H9 (cell line): Measurements from ENCODE around the gene ZNF784. TPM values are rescaled to one million over a fixed set of nuclear protein-coding genes. Genes with fewer than 3 reads are reported as not detected.
A peak's percentile ranks its signal among the peaks of the same experiment; 100 is the strongest.

ENCODE experiments used
- DNase-seq: peaks from one replicate; pipeline ENCODE4 v3.0.0-alpha.2; 2017
- H2AFZ ChIP-seq: one replicate; pipeline ENCODE4 v1.6.1; 2013; ENCODE audit warnings: mild to moderate bottlenecking, low read length, control low read depth, moderate library complexity
- H2AK5ac ChIP-seq: 2 replicates; pipeline ENCODE4 v1.6.1; 2013; ENCODE audit warnings: low read length, control low read depth, mixed read lengths; ENCODE audit not compliant: insufficient read length
- H2BK120ac ChIP-seq: one replicate; pipeline ENCODE4 v1.6.1; 2013; ENCODE audit warnings: low read depth, mild to moderate bottlenecking, low read length, control low read depth, inconsistent platforms; ENCODE audit not compliant: poor library complexity, severe bottlenecking
- H2BK12ac ChIP-seq: 2 replicates; pipeline ENCODE4 v1.6.1; 2013; ENCODE audit warnings: low read length, control low read depth, mixed read lengths, low read depth; ENCODE audit not compliant: insufficient read length
- H2BK15ac ChIP-seq: 2 replicates; pipeline ENCODE4 v1.6.1; 2013; ENCODE audit warnings: low read depth, low read length, control low read depth
- H2BK20ac ChIP-seq: one replicate; pipeline ENCODE4 v1.6.1; 2013; ENCODE audit warnings: low read depth, mild to moderate bottlenecking, low read length, control low read depth, inconsistent platforms; ENCODE audit not compliant: poor library complexity, severe bottlenecking
- H2BK5ac ChIP-seq: 2 replicates; pipeline ENCODE4 v1.6.1; 2013; ENCODE audit warnings: low read length, control low read depth, mixed read lengths; ENCODE audit not compliant: insufficient read length
- H3K14ac ChIP-seq: 2 replicates; pipeline ENCODE4 v1.6.1; 2013; ENCODE audit warnings: low read length, control low read depth; ENCODE audit not compliant: insufficient read depth
- H3K18ac ChIP-seq: 2 replicates; pipeline ENCODE4 v1.6.1; 2013; ENCODE audit warnings: low read depth, mild to moderate bottlenecking, mixed read lengths, low read length, control low read depth; ENCODE audit not compliant: insufficient read length
- H3K23ac ChIP-seq: 2 replicates; pipeline ENCODE4 v1.6.1; 2013; ENCODE audit warnings: low read length, control low read depth, mixed read lengths, low read depth; ENCODE audit not compliant: insufficient read length
- H3K23me2 ChIP-seq: 2 replicates; pipeline ENCODE4 v1.6.1; 2013; ENCODE audit warnings: low read depth, mild to moderate bottlenecking, mixed read lengths, low read length, control low read depth; ENCODE audit not compliant: insufficient read length, poor library complexity, severe bottlenecking
- H3K27ac ChIP-seq: 2 replicates; pipeline ENCODE4 v1.5.1; 2013; ENCODE audit warnings: low read length, control low read depth, mixed read lengths, low read depth; ENCODE audit not compliant: insufficient read length
- H3K27me3 ChIP-seq: 2 replicates; pipeline ENCODE4 v1.6.1; 2013; ENCODE audit warnings: low read length, control low read depth, inconsistent platforms; ENCODE audit not compliant: insufficient read depth
- H3K4ac ChIP-seq: 2 replicates; pipeline ENCODE4 v1.6.1; 2013; ENCODE audit warnings: low read depth, mild to moderate bottlenecking, control low read depth, inconsistent platforms, low read length, moderate library complexity
- H3K4me1 ChIP-seq: 2 replicates; pipeline ENCODE4 v1.6.1; 2013; ENCODE audit warnings: low read length, control low read depth, inconsistent platforms; ENCODE audit not compliant: insufficient read depth
- H3K4me2 ChIP-seq: 2 replicates; pipeline ENCODE4 v1.6.1; 2013; ENCODE audit warnings: low read length, control low read depth, mixed read lengths; ENCODE audit not compliant: insufficient read length, insufficient read depth
- H3K56ac ChIP-seq: 2 replicates; pipeline ENCODE4 v1.6.1; 2013; ENCODE audit warnings: low read depth, mild to moderate bottlenecking, mixed read lengths, low read length, control low read depth; ENCODE audit not compliant: insufficient read length
- H3K79me1 ChIP-seq: 2 replicates; pipeline ENCODE4 v1.6.1; 2013; ENCODE audit warnings: low read depth, mild to moderate bottlenecking, moderate library complexity, low read length, control low read depth, inconsistent platforms; ENCODE audit not compliant: insufficient read depth, poor library complexity, severe bottlenecking
- H3K79me2 ChIP-seq: 2 replicates; pipeline ENCODE4 v1.6.1; 2013; ENCODE audit warnings: low read length, control low read depth, inconsistent platforms; ENCODE audit not compliant: insufficient read depth
- H3K9ac ChIP-seq: 2 replicates; pipeline ENCODE4 v1.6.1; 2013; ENCODE audit warnings: low read length, control low read depth, mixed read lengths; ENCODE audit not compliant: insufficient read length; ENCODE audit errors: extremely low read depth
- H3K9me3 ChIP-seq: one replicate; pipeline ENCODE4 v1.6.1; 2013; ENCODE audit warnings: low read depth, low read length, inconsistent platforms; ENCODE audit not compliant: control insufficient read depth
- H3T11ph ChIP-seq: one replicate; pipeline ENCODE4 v1.6.1; 2013; ENCODE audit warnings: mild to moderate bottlenecking, low read length, control low read depth, inconsistent platforms
- H4K20me1 ChIP-seq: one replicate; pipeline ENCODE4 v1.6.1; 2013; ENCODE audit not compliant: control insufficient read depth, insufficient read length, insufficient read depth
- H4K5ac ChIP-seq: 2 replicates; pipeline ENCODE4 v1.6.1; 2013; ENCODE audit warnings: low read depth, mild to moderate bottlenecking, mixed read lengths, low read length, control low read depth; ENCODE audit not compliant: insufficient read length
- H4K8ac ChIP-seq: replicated peaks from 2 replicates; pipeline ENCODE4 v1.6.1; 2013; ENCODE audit warnings: low read length, control low read depth, mixed read lengths, low read depth; ENCODE audit not compliant: insufficient read length
- H4K91ac ChIP-seq: 2 replicates; pipeline ENCODE4 v1.6.1; 2013; ENCODE audit warnings: low read depth, mild to moderate bottlenecking, moderate library complexity, mixed read lengths, low read length, control low read depth; ENCODE audit not compliant: insufficient read length
- H3K27ac Mint-ChIP-seq, 3 experiments: 2 replicates in 2 of 3; 3 replicates in 1 of 3; pipeline ENCODE4 v1.8.0; 2020 to 2021; ENCODE audit warnings: mixed read lengths in 3 of 3, mild to moderate bottlenecking in 1 of 3, moderate library complexity in 1 of 3
- H3K27me3 Mint-ChIP-seq: 2 replicates; pipeline ENCODE4 v1.8.0; 2021; ENCODE audit warnings: low read depth, mild to moderate bottlenecking, moderate library complexity, mixed read lengths
- H3K36me3 Mint-ChIP-seq, 3 experiments: 2 replicates in 2 of 3; 3 replicates in 1 of 3; pipeline ENCODE4 v1.8.0; 2020 to 2021; ENCODE audit warnings: low read depth in 3 of 3, mixed read lengths in 3 of 3; ENCODE audit not compliant: insufficient read depth in 1 of 3
- H3K4me1 Mint-ChIP-seq, 2 experiments: 2 replicates each; pipeline ENCODE4 v1.8.0; 2020; ENCODE audit warnings: mixed read lengths in 2 of 2
- H3K4me3 Mint-ChIP-seq, 2 experiments: 2 replicates in 1 of 2; 3 replicates in 1 of 2; pipeline ENCODE4 v1.8.0; 2020 to 2021; ENCODE audit warnings: mild to moderate bottlenecking in 2 of 2, mixed read lengths in 2 of 2, moderate library complexity in 1 of 2
- H3K9me3 Mint-ChIP-seq, 2 experiments: 2 replicates in 1 of 2; 3 replicates in 1 of 2; pipeline ENCODE4 v1.8.0; 2020; ENCODE audit warnings: mild to moderate bottlenecking in 2 of 2, mixed read lengths in 2 of 2, moderate library complexity in 1 of 2
- CTCF ChIP-seq: fragments of 200-600 bp; sonication (generic); conservative IDR thresholded peaks from 3 replicates; pipeline ENCODE4 v1.8.0; 2021; ENCODE audit warnings: antibody characterized with exemption, mild to moderate bottlenecking
- WGBS: extraction: QIAGEN DNeasy Blood & Tissue Kit; methylation state at CpG from one replicate; pipeline ENCODE4 v1.1.7; 2013; ENCODE audit warnings: missing lambda C conversion rate, low lambda C conversion rate, mixed read lengths; ENCODE audit not compliant: insufficient read length; ENCODE audit errors: extremely low coverage; 5-methylcytosine and 5-hydroxymethylcytosine counted together
- total RNA-seq: library from RNA; stranded (reverse); gene quantifications from 2 replicates; pipeline ENCODE4 v1.2.1, GENCODE V29; 2021

Gene ZNF784
- total RNA-seq, 1 experiment from 2014 or later: 10.7 TPM

GRCh38 chr19:55655648-55656040, 31.3 kb upstream of the ZNF784 start:
- no peaks in the 10 kb centered on the region for H3K79me1 ChIP-seq
- H4K20me1 ChIP-seq: peaks cover 5% of the 10 kb centered on the region
- no peak overlapping the region for H2AFZ ChIP-seq
- H3K27me3 ChIP-seq: no peaks in the 10 kb centered on the region
- peak overlapping the region; percentile 93 to 94 for H3K4me3 Mint-ChIP-seq
- peak overlapping the region; percentile 82 for H2BK5ac ChIP-seq
- peaks cover 27 to 35% of the 10 kb centered on the region in 2 experiments for H3K4me1 Mint-ChIP-seq
- H3K4ac ChIP-seq: no peak overlapping the region; the same call in 1 of the 2 replicates
- peaks cover 45% of the 10 kb centered on the region for H3K79me2 ChIP-seq
- H3K9ac ChIP-seq: peak overlapping the region; percentile 98
- TF ChIP-seq CTCF: no peak
- no peak overlapping the region for H4K91ac ChIP-seq
- DNase-seq: no peak
- peaks cover 20 to 58% (median 39%) of the 10 kb centered on the region in 3 experiments for H3K36me3 Mint-ChIP-seq
- no peak overlapping the region for H2BK120ac ChIP-seq
- H3K23me2 ChIP-seq: peaks cover 22% of the 10 kb centered on the region
- H3K27me3 Mint-ChIP-seq: no peaks in the 10 kb centered on the region; the same call in 1 of the 2 replicates
- no peak overlapping the region for H4K8ac ChIP-seq
- H2BK15ac ChIP-seq: no peak overlapping the region
- H2AK5ac ChIP-seq: no peak overlapping the region
- peak overlapping the region; percentile 95 to 98 (median 98) for H3K27ac Mint-ChIP-seq
- no peak overlapping the region for H2BK20ac ChIP-seq
- peaks cover 0 to 3% of the 10 kb centered on the region in 2 experiments; a peak in 3 of 5 replicates for H3K9me3 Mint-ChIP-seq
- peak overlapping the region; percentile 86 for H4K5ac ChIP-seq
- peak overlapping the region; percentile 77 for H3K18ac ChIP-seq
- no peaks in the 10 kb centered on the region for H3K9me3 ChIP-seq
- no CpG with 5 or more reads among the region's 19 CpGs for WGBS
- H3K56ac ChIP-seq: peak overlapping the region; percentile 67
- no peak overlapping the region for H3T11ph ChIP-seq
- no peak overlapping the region for H3K23ac ChIP-seq
- H3K4me1 ChIP-seq: peaks cover 7% of the 10 kb centered on the region; the same call in 1 of the 2 replicates
- H3K14ac ChIP-seq: peak overlapping the region; percentile 91
- peak overlapping the region; percentile 53 for H3K27ac ChIP-seq
- H3K4me2 ChIP-seq: peak overlapping the region; percentile 98
- H2BK12ac ChIP-seq: no peak overlapping the region
